ENCODE measurements around the gene SCAF1. TPM values are rescaled to one million over a fixed set of nuclear protein-coding genes. Genes with fewer than 3 reads are reported as not detected.

Gene SCAF1
- total and polyA plus RNA-seq, 9 of the 15 experiments (the other 6 are each of a cell fraction or from before 2014, with no cell fraction given) = 0.20 to 79.0 (median 4.9) TPM

DNA sequence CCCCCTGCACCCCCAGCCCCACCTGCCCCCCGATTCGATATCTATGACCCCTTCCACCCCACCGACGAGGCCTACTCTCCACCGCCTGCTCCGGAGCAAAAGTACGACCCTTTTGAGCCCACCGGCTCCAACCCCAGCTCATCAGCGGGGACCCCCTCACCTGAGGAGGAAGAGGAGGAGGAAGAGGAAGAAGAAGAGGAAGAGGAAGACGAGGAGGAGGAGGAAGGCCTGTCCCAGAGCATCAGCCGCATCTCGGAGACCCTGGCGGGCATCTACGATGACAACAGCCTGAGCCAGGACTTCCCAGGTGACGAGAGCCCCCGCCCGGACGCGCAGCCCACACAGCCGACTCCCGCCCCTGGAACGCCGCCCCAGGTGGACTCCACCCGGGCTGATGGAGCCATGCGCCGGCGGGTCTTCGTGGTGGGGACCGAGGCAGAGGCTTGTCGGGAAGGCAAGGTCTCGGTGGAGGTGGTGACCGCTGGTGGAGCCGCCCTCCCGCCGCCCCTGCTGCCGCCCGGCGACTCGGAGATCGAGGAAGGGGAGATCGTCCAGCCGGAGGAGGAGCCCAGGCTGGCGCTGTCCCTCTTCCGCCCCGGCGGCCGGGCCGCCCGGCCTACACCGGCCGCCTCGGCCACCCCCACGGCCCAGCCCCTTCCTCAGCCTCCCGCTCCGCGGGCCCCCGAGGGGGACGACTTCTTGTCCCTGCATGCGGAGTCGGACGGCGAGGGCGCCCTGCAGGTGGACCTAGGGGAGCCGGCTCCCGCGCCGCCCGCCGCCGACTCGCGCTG is 9.2 kb downstream of the SCAF1 start (continued):
- no peak for TF ChIP-seq ZNF609 (CRISPR knock-in tag; IDR thresholded peaks at IDR 0.05; ENCODE audit: borderline replicate concordance)
- TF ChIP-seq, protein P1, sequence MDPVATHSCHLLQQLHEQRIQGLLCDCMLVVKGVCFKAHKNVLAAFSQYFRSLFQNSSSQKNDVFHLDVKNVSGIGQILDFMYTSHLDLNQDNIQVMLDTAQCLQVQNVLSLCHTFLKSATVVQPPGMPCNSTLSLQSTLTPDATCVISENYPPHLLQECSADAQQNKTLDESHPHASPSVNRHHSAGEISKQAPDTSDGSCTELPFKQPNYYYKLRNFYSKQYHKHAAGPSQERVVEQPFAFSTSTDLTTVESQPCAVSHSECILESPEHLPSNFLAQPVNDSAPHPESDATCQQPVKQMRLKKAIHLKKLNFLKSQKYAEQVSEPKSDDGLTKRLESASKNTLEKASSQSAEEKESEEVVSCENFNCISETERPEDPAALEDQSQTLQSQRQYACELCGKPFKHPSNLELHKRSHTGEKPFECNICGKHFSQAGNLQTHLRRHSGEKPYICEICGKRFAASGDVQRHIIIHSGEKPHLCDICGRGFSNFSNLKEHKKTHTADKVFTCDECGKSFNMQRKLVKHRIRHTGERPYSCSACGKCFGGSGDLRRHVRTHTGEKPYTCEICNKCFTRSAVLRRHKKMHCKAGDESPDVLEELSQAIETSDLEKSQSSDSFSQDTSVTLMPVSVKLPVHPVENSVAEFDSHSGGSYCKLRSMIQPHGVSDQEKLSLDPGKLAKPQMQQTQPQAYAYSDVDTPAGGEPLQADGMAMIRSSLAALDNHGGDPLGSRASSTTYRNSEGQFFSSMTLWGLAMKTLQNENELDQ (CRISPR knock-in tag; IDR thresholded peaks at IDR 0.05; ENCODE audit: borderline replicate concordance) = no peak
- TF ChIP-seq, protein P2, sequence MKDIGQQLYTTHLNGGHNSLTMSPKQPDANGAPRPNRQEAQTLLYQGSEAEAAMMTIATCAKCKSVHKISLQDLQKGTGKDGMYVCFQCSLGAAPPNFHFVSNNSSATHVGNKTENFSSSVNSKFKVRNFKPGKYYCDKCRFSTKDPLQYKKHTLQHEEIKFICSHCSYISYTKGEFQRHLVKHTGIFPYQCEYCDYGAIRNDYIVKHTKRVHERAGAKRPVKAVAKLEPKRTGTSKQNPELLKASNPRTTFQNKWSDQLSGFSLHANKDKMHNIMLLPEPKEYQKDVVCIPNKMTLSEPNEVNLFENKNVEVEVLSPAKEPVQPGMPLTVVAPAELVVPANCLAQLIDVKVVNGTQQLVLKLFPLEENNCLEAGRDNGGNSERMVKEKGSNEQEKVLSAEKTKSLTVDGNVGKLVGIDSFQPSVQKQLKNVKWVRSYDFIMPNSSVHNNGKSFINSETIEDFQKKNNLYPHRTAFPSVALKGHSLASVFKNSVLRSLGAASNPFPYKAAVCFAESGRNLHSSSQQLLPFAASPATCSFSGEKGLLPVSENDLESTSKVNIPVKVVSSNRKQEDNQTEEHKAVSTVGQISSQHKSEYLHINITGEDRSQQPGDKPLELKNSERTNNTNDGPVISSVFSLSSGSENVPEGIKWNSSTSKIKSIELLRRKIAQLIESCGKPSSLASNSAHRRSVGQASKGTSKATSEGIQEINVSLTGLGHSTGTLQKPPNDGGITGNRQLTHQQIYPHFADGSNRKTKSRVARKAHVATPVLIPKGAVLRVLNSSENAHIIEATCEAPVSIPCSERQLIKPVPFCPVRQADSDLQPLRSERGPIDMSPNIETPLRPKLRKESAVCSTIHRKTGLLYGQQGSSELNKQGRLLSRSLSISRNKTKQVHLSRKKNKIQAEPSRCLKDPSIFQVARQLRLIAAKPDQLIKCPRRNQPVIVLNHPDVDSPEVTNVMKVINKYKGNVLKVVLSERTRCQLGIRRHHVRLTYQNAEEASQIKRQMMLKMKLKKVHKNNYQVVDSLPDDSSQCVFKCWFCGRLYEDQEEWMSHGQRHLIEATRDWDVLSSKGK (CRISPR knock-in tag; IDR thresholded peaks at IDR 0.05) = no peak
- TF ChIP-seq GTF2F1 (IDR thresholded peaks at IDR 0.05; ENCODE audit: low read depth, low read length) = no peak
- TF ChIP-seq STAT5B (CRISPR knock-in tag; IDR thresholded peaks at IDR 0.05) = no peak
- no peak for TF ChIP-seq PURB (CRISPR knock-in tag; IDR thresholded peaks at IDR 0.05; ENCODE audit: low read depth)
- peak; percentile 70; the same call in 1 of the 2 replicates for TF ChIP-seq ZBTB33 (CRISPR knock-in tag; IDR thresholded peaks at IDR 0.05)
- no peak for TF ChIP-seq KLF16 (IDR thresholded peaks at IDR 0.05)
- no peak for TF ChIP-seq POLR2AphosphoS2 (IDR thresholded peaks at IDR 0.05; ENCODE audit: low read length)
- TF ChIP-seq SOX6 (IDR thresholded peaks at IDR 0.05) = no peak

All from K562 (cell line).